Measurements from ENCODE around the gene ZDHHC3. TPM values are rescaled to one million over a fixed set of nuclear protein-coding genes. Genes with fewer than 3 reads are reported as not detected.

Gene ZDHHC3
- total RNA-seq, 1 experiment from 2014 or later, result 49.5 TPM

DNA sequence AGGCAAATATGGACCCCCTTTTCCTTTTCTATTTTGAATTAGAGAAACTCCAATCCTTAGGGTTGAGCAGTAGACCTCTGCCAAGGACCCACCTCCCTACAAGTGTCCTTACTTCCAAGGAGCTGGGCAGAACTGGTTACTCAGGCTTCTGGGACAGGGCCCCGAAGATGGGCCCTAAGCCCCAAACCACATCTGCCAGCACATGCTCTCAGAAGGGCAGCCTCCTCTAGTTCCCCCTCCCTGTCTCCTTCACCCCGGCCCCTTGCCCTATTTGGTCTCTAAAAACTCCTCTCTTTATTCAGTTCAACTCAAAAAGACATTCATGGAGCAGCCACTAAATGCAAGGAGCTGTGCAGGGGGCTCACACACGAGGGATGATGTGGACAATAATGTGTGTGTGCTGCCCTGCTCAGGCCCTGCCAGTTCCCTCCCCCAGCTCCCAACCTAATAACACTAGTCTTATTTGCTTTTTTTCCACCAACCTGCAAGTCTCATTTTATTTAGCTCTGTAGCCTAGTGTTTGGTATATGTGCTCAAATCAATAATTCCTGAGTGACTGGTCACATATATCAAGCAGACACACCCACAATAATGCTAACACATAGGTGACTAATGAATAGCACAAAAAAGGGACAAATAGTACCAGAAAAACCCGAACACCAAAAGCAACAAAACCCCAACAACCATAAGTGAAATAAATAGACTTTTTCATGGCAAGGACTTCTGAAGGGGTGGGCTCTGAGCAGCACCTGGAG, 12.2 kb downstream of the ZDHHC3 start:
- intact Hi-C loops (cut with micrococcal nuclease; ENCODE audit: unreplicated experiment), result no loop called here
- ChIA-PET POLR2A (no interaction called here), CTCF (no interaction called here)
- H3K36me3 ChIP-seq (ENCODE audit: control insufficient read depth, insufficient read depth, low read length), result no peaks in the 10 kb centered on the region
- no peak overlapping the region for H3K27ac ChIP-seq (ENCODE audit: low read length)
- TF ChIP-seq, protein P1, sequence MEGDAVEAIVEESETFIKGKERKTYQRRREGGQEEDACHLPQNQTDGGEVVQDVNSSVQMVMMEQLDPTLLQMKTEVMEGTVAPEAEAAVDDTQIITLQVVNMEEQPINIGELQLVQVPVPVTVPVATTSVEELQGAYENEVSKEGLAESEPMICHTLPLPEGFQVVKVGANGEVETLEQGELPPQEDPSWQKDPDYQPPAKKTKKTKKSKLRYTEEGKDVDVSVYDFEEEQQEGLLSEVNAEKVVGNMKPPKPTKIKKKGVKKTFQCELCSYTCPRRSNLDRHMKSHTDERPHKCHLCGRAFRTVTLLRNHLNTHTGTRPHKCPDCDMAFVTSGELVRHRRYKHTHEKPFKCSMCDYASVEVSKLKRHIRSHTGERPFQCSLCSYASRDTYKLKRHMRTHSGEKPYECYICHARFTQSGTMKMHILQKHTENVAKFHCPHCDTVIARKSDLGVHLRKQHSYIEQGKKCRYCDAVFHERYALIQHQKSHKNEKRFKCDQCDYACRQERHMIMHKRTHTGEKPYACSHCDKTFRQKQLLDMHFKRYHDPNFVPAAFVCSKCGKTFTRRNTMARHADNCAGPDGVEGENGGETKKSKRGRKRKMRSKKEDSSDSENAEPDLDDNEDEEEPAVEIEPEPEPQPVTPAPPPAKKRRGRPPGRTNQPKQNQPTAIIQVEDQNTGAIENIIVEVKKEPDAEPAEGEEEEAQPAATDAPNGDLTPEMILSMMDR (IDR thresholded peaks at IDR 0.05), result no peak
- TF ChIP-seq, protein P2, sequence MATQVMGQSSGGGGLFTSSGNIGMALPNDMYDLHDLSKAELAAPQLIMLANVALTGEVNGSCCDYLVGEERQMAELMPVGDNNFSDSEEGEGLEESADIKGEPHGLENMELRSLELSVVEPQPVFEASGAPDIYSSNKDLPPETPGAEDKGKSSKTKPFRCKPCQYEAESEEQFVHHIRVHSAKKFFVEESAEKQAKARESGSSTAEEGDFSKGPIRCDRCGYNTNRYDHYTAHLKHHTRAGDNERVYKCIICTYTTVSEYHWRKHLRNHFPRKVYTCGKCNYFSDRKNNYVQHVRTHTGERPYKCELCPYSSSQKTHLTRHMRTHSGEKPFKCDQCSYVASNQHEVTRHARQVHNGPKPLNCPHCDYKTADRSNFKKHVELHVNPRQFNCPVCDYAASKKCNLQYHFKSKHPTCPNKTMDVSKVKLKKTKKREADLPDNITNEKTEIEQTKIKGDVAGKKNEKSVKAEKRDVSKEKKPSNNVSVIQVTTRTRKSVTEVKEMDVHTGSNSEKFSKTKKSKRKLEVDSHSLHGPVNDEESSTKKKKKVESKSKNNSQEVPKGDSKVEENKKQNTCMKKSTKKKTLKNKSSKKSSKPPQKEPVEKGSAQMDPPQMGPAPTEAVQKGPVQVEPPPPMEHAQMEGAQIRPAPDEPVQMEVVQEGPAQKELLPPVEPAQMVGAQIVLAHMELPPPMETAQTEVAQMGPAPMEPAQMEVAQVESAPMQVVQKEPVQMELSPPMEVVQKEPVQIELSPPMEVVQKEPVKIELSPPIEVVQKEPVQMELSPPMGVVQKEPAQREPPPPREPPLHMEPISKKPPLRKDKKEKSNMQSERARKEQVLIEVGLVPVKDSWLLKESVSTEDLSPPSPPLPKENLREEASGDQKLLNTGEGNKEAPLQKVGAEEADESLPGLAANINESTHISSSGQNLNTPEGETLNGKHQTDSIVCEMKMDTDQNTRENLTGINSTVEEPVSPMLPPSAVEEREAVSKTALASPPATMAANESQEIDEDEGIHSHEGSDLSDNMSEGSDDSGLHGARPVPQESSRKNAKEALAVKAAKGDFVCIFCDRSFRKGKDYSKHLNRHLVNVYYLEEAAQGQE (IDR thresholded peaks at IDR 0.05; ENCODE audit: insufficient read depth in 1 of 2, low read depth in 2 of 2, low read length in 1 of 2), result no peak
- TF ChIP-seq SIN3A (IDR thresholded peaks at IDR 0.05; ENCODE audit: borderline replicate concordance, insufficient read depth, low read depth, low read length) (no peak), TCF7L2 (IDR thresholded peaks at IDR 0.05; ENCODE audit: low read depth, low read length) (no peak), POLR2AphosphoS5 (IDR thresholded peaks at IDR 0.05; ENCODE audit: low read depth, low read length) (no peak)
- H3K4me1 ChIP-seq (ENCODE audit: control insufficient read depth, insufficient read depth, low read length), result no peaks in the 10 kb centered on the region
- DNase-seq (ENCODE audit: low read depth, low spot score) (no peak), ATAC-seq (no peak)
- no peaks in the 10 kb centered on the region for H3K9me3 ChIP-seq (ENCODE audit: control insufficient read depth, insufficient read depth, low read depth, low read length)
- in situ Hi-C loops (cut with HindIII; ENCODE audit: low pct_unique_long_range_greater_than_20kb, low sequenced_read_pairs), result no loop called here
- H3K4me3 ChIP-seq (ENCODE audit: low read depth in 2 of 2, low read length in 2 of 2), result no peak overlapping the region
- no peaks in the 10 kb centered on the region for H3K27me3 ChIP-seq (ENCODE audit: control insufficient read depth, insufficient read depth, low read length)
- BruUV-seq (replicated peaks), result no TSS peak

DNA sequence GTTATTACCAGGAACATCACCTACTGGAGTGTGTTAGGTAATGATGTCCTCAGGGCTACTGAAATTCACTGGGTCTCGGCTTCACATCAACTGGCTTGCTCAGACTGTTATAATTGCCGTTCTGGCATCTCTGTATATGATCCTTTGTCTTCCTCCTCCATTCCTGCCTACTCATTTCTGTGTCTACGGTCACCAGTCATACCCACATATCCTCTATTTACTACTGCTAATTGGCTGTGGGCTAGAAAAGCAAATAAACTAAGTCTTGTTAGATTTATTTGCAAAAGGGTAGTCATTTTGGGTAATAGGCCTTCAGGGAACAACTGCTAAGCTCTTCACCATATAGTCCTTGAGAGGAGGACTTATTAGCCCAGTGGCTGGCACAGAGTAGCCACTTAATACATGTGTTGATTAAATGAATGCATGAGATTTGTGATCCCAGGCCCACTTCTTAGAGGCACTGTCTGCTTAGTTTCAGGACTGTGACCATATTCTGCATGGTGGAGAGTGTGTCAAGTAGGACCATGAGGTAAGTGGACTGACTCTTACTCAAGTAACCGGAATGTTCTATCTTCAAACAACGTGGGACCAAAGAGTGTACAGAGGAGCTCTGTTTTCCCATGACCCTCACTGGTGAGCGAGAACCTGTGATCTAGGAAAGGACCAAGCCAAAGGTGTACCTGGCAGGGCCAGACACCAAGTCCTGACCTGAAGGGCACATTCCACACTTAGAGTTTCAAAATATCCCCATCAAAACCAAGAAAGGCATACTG, 13.2 kb downstream of the ZDHHC3 start:
- in situ Hi-C loops (cut with HindIII; ENCODE audit: low pct_unique_long_range_greater_than_20kb, low sequenced_read_pairs), result no loop called here
- H3K27ac ChIP-seq (ENCODE audit: low read length), result no peak overlapping the region
- no TSS peak for BruUV-seq (replicated peaks)

More for the DNA sequence above, 13.2 kb downstream of the ZDHHC3 start:
- Histone ChIP-seq H3K9me3 (ENCODE audit: control insufficient read depth, insufficient read depth, low read depth, low read length) (no peaks in the 10 kb centered on the region), H3K36me3 (ENCODE audit: control insufficient read depth, insufficient read depth, low read length) (no peaks in the 10 kb centered on the region), H3K4me3 (ENCODE audit: low read depth in 2 of 2, low read length in 2 of 2) (no peak overlapping the region), H3K4me1 (ENCODE audit: control insufficient read depth, insufficient read depth, low read length) (no peaks in the 10 kb centered on the region), H3K27me3 (ENCODE audit: control insufficient read depth, insufficient read depth, low read length) (no peaks in the 10 kb centered on the region)
- ATAC-seq, result peak; percentile 34; the same call in 1 of the 2 replicates
- no peak for DNase-seq (ENCODE audit: low read depth, low spot score)
- TF ChIP-seq POLR2AphosphoS5 (IDR thresholded peaks at IDR 0.05; ENCODE audit: low read depth, low read length) (no peak), TCF7L2 (IDR thresholded peaks at IDR 0.05; ENCODE audit: low read depth, low read length) (no peak), SIN3A (IDR thresholded peaks at IDR 0.05; ENCODE audit: borderline replicate concordance, insufficient read depth, low read depth, low read length) (no peak)
- TF ChIP-seq, protein P2 (IDR thresholded peaks at IDR 0.05; ENCODE audit: insufficient read depth in 1 of 2, low read depth in 2 of 2, low read length in 1 of 2), result no peak
- TF ChIP-seq, protein P1 (IDR thresholded peaks at IDR 0.05), result no peak
- POLR2A ChIA-PET, result no interaction called here
- CTCF ChIA-PET, result no interaction called here
- intact Hi-C loops (cut with micrococcal nuclease; ENCODE audit: unreplicated experiment), result no loop called here
